K562 (cell line): ENCODE measurements around the gene TSSK2. TPM values are rescaled to one million over a fixed set of nuclear protein-coding genes. Genes with fewer than 3 reads are reported as not detected.
A peak's percentile ranks its signal among the peaks of the same experiment; 100 is the strongest.

Experiments used
- CBX5 ChIP-seq: IDR thresholded peaks from 2 replicates; pipeline ENCODE4 v1.6.1; 2014; ENCODE audit warnings: low read depth, borderline replicate concordance
- CTCF ChIP-seq, 3 experiments: IDR thresholded peaks in 2 of 3; conservative IDR thresholded peaks in 1 of 3; 2 replicates each; pipeline ENCODE4 v1.5.1; 2011 to 2012; ENCODE audit warnings: low read length in 3 of 3, mild to moderate bottlenecking in 3 of 3, control low read depth in 2 of 3, improper control_type of control experiment in 1 of 3, inconsistent platforms in 1 of 3, low read depth in 1 of 3, mixed read lengths in 1 of 3, moderate library complexity in 1 of 3; ENCODE audit not compliant: insufficient read depth in 2 of 3
- CXXC5 ChIP-seq: fragments of 250-450 bp; sonication (Bioruptor Pico); IDR thresholded peaks from 2 replicates; pipeline ENCODE4 v1.8.0; 2022; ENCODE audit warnings: inconsistent platforms, mild to moderate bottlenecking, moderate library complexity
- HNRNPL ChIP-seq: fragments of 200-400 bp; formaldehyde crosslinking; IDR thresholded peaks from 2 replicates; pipeline ENCODE4 v1.6.1; 2017; ENCODE audit warnings: low read depth, mild to moderate bottlenecking, low read length
- NR3C1 ChIP-seq: sonication (generic); formaldehyde crosslinking; IDR thresholded peaks from 2 replicates; pipeline ENCODE4 v1.8.1; 2022; ENCODE audit warnings: missing genetic modification reagents
- PHB ChIP-seq: fragments of 250-450 bp; sonication (Bioruptor Pico); IDR thresholded peaks from 2 replicates; pipeline ENCODE4 v1.5.0; 2021
- POLR2B ChIP-seq: fragments of 450-650 bp; IDR thresholded peaks from 2 replicates; pipeline ENCODE4 v1.6.1; 2018; ENCODE audit warnings: low read depth; ENCODE audit not compliant: partially characterized antibody
- POLR2G ChIP-seq: fragments of 200-400 bp; formaldehyde crosslinking; IDR thresholded peaks from 2 replicates; pipeline ENCODE4 v1.6.1; 2017; ENCODE audit warnings: low read depth, mild to moderate bottlenecking, antibody characterized with exemption, low read length, moderate library complexity
- SMAD1 ChIP-seq: fragments of 150-350 bp; IDR thresholded peaks from 2 replicates; pipeline ENCODE4 v1.6.1; 2014; ENCODE audit warnings: low read length, low read depth; ENCODE audit not compliant: partially characterized antibody
- ZBED1 ChIP-seq: IDR thresholded peaks from 2 replicates; pipeline ENCODE4 v1.6.1; 2014
- ZNF124 ChIP-seq: sonication (generic); formaldehyde crosslinking; IDR thresholded peaks from 2 replicates; pipeline ENCODE4 v1.8.1; 2022; ENCODE audit warnings: missing genetic modification reagents
- ZNF354B ChIP-seq: fragments of 250-450 bp; sonication (Bioruptor Pico); IDR thresholded peaks from 2 replicates; pipeline ENCODE4 v1.4.0; 2020
- ZNF79 ChIP-seq: fragments of 250-450 bp; sonication (Bioruptor Pico); IDR thresholded peaks from 2 replicates; pipeline ENCODE4 v1.4.0; 2020; ENCODE audit warnings: low read depth, mild to moderate bottlenecking, moderate library complexity
- polyA plus RNA-seq, 8 experiments: library from polyadenylated mRNA; depleted of rRNA in 4 of 8; stranded (reverse) in 5 of 8; unstranded in 3 of 8; fragments of >200 nt; fragmentation: Nextera tagmentation in 2 of 8; fragmentation: Illumina TruSeq in 1 of 8; extraction: Ambion mirVana in 2 of 8; extraction: Trizol in 1 of 8; gene quantifications; 2 replicates each; pipeline versions ENCODE4 v1.2.1 to v1.2.3, GENCODE V29; 2011 to 2014; ENCODE audit warnings: inconsistent platforms in 1 of 8, missing spikeins in 1 of 8
- total RNA-seq, 7 experiments: library from RNA; depleted of rRNA in 6 of 7; stranded (reverse); fragments of >200 nt in 6 of 7; fragmentation: Illumina TruSeq in 2 of 7; extraction: Trizol in 2 of 7; gene quantifications; 2 replicates each; pipeline versions ENCODE4 v1.2.1 to v1.2.3, GENCODE V29; 2011 to 2021; ENCODE audit warnings: low replicate concordance in 1 of 7
- TF ChIP-seq, protein P1 (sequence below): fragments of 200-600 bp; sonication (generic); IDR thresholded peaks from one replicate; pipeline ENCODE4 v1.6.1; 2012; ENCODE audit warnings: mild to moderate bottlenecking, low read depth, low read length, inconsistent platforms
- TF ChIP-seq, protein P2 (sequence below): fragments of 250-450 bp; sonication (Bioruptor Pico); IDR thresholded peaks from 2 replicates; pipeline ENCODE4 v1.9.0; 2021; ENCODE audit warnings: mild to moderate bottlenecking

The TSSK2 gene
- total and polyA plus RNA-seq, 9 of the 15 experiments (the other 6 are each of a cell fraction or from before 2014, with no cell fraction given): 0.04 TPM; not detected in 8

GRCh38 chr22:19088866-19089595 is 42.1 kb upstream of the TSSK2 start (continued):
- TF ChIP-seq, protein P1, sequence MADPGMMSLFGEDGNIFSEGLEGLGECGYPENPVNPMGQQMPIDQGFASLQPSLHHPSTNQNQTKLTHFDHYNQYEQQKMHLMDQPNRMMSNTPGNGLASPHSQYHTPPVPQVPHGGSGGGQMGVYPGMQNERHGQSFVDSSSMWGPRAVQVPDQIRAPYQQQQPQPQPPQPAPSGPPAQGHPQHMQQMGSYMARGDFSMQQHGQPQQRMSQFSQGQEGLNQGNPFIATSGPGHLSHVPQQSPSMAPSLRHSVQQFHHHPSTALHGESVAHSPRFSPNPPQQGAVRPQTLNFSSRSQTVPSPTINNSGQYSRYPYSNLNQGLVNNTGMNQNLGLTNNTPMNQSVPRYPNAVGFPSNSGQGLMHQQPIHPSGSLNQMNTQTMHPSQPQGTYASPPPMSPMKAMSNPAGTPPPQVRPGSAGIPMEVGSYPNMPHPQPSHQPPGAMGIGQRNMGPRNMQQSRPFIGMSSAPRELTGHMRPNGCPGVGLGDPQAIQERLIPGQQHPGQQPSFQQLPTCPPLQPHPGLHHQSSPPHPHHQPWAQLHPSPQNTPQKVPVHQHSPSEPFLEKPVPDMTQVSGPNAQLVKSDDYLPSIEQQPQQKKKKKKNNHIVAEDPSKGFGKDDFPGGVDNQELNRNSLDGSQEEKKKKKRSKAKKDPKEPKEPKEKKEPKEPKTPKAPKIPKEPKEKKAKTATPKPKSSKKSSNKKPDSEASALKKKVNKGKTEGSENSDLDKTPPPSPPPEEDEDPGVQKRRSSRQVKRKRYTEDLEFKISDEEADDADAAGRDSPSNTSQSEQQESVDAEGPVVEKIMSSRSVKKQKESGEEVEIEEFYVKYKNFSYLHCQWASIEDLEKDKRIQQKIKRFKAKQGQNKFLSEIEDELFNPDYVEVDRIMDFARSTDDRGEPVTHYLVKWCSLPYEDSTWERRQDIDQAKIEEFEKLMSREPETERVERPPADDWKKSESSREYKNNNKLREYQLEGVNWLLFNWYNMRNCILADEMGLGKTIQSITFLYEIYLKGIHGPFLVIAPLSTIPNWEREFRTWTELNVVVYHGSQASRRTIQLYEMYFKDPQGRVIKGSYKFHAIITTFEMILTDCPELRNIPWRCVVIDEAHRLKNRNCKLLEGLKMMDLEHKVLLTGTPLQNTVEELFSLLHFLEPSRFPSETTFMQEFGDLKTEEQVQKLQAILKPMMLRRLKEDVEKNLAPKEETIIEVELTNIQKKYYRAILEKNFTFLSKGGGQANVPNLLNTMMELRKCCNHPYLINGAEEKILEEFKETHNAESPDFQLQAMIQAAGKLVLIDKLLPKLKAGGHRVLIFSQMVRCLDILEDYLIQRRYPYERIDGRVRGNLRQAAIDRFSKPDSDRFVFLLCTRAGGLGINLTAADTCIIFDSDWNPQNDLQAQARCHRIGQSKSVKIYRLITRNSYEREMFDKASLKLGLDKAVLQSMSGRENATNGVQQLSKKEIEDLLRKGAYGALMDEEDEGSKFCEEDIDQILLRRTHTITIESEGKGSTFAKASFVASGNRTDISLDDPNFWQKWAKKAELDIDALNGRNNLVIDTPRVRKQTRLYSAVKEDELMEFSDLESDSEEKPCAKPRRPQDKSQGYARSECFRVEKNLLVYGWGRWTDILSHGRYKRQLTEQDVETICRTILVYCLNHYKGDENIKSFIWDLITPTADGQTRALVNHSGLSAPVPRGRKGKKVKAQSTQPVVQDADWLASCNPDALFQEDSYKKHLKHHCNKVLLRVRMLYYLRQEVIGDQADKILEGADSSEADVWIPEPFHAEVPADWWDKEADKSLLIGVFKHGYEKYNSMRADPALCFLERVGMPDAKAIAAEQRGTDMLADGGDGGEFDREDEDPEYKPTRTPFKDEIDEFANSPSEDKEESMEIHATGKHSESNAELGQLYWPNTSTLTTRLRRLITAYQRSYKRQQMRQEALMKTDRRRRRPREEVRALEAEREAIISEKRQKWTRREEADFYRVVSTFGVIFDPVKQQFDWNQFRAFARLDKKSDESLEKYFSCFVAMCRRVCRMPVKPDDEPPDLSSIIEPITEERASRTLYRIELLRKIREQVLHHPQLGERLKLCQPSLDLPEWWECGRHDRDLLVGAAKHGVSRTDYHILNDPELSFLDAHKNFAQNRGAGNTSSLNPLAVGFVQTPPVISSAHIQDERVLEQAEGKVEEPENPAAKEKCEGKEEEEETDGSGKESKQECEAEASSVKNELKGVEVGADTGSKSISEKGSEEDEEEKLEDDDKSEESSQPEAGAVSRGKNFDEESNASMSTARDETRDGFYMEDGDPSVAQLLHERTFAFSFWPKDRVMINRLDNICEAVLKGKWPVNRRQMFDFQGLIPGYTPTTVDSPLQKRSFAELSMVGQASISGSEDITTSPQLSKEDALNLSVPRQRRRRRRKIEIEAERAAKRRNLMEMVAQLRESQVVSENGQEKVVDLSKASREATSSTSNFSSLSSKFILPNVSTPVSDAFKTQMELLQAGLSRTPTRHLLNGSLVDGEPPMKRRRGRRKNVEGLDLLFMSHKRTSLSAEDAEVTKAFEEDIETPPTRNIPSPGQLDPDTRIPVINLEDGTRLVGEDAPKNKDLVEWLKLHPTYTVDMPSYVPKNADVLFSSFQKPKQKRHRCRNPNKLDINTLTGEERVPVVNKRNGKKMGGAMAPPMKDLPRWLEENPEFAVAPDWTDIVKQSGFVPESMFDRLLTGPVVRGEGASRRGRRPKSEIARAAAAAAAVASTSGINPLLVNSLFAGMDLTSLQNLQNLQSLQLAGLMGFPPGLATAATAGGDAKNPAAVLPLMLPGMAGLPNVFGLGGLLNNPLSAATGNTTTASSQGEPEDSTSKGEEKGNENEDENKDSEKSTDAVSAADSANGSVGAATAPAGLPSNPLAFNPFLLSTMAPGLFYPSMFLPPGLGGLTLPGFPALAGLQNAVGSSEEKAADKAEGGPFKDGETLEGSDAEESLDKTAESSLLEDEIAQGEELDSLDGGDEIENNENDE: peak; percentile 79
- TF ChIP-seq PHB (0 out of 2 replicates have a peak, but pooled peaks have one; percentile 47), CXXC5 (no peak), ZNF354B (CRISPR knock-in tag) (no peak), POLR2G (peak; percentile 62; the same call in 1 of the 2 replicates), CTCF (IDR thresholded peaks at IDR 0.05 in 2 of 3, conservative IDR thresholded peaks at IDR 0.05 in 1 of 3; ENCODE audit: insufficient read depth in 2 of 3, low read depth in 1 of 3, low read length in 3 of 3) (no peak), ZNF124 (CRISPR knock-in tag) (0 out of 2 replicates have a peak, but pooled peaks have one; percentile 27), CBX5 (no peak), ZNF79 (no peak), NR3C1 (CRISPR knock-in tag) (0 out of 2 replicates have a peak, but pooled peaks have one; percentile 44), HNRNPL (no peak), POLR2B (peak; percentile 33), ZBED1 (0 out of 2 replicates have a peak, but pooled peaks have one; percentile 17), SMAD1 (no peak)
- TF ChIP-seq, protein P2, sequence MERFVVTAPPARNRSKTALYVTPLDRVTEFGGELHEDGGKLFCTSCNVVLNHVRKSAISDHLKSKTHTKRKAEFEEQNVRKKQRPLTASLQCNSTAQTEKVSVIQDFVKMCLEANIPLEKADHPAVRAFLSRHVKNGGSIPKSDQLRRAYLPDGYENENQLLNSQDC (CRISPR knock-in tag): no peak
